SK-N-SH (cell line): ENCODE measurements around the gene SHANK2. TPM values are rescaled to one million over a fixed set of nuclear protein-coding genes. Genes with fewer than 3 reads are reported as not detected.

Experiments
- CTCF ChIA-PET: fragments of 300-600, 350-600 bp; formaldehyde crosslinking; extraction: SDS; loops from one replicate; lab custom pipeline; 2021; lab: Yijun Ruan, JAX
- POLR2A ChIA-PET: fragments of 350-600 bp; sonication (Branson Sonifier 250); formaldehyde crosslinking; extraction: SDS; loops from one replicate; lab custom pipeline; 2020; ENCODE audit warnings: antibody characterized with exemption, inconsistent platforms; lab: Yijun Ruan, JAX
- DNase-seq: peaks from one replicate; pipeline ENCODE4 v3.0.0; 2012
- H2AFZ ChIP-seq: fragments of 200-600 bp; sonication (generic); 2 replicates; pipeline ENCODE4 v1.8.1; 2016; ENCODE audit warnings: antibody characterized with exemption, mild to moderate bottlenecking, low read depth
- H3F3A ChIP-seq: fragments of 200-600 bp; sonication (generic); replicated peaks from 2 replicates; pipeline ENCODE3; 2016; ENCODE audit warnings: antibody characterized with exemption, mild to moderate bottlenecking; ENCODE audit not compliant: insufficient read depth
- H3K27ac ChIP-seq, 2 experiments: fragments of 200-500 bp in 1 of 2; fragments of 200-600 bp in 1 of 2; sonication (Bioruptor generic) in 1 of 2; sonication (generic), shearing (Covaris generic) in 1 of 2; 2 replicates each; pipeline versions ENCODE4 v1.5.1 to v1.6.1; 2014 to 2016; ENCODE audit warnings: low read depth in 2 of 2, inconsistent platforms in 1 of 2, low read length in 1 of 2, mild to moderate bottlenecking in 1 of 2, mixed read lengths in 1 of 2
- H3K27me3 ChIP-seq: fragments of 200-600 bp; sonication (generic), shearing (Covaris generic); 2 replicates; pipeline ENCODE4 v1.6.1; 2016; ENCODE audit warnings: mixed run types; ENCODE audit not compliant: insufficient read depth
- H3K36me3 ChIP-seq, 2 experiments: fragments of 200-500 bp in 1 of 2; fragments of 200-600 bp in 1 of 2; sonication (Bioruptor generic) in 1 of 2; sonication (generic) in 1 of 2; replicated peaks in 1 of 2; 2 replicates each; pipeline versions ENCODE3 to v1.5.1; 2014 to 2016; ENCODE audit warnings: low read length in 1 of 2, mild to moderate bottlenecking in 1 of 2; ENCODE audit not compliant: insufficient read depth in 2 of 2, control insufficient read depth in 1 of 2
- H3K4me1 ChIP-seq, 2 experiments: fragments of 200-500 bp in 1 of 2; fragments of 200-600 bp in 1 of 2; sonication (Bioruptor generic) in 1 of 2; sonication (generic), shearing (Covaris generic) in 1 of 2; 2 replicates each; pipeline versions ENCODE4 v1.5.1 to v1.6.1; 2014 to 2016; ENCODE audit warnings: low read depth in 1 of 2, low read length in 1 of 2, mixed run types in 1 of 2; ENCODE audit not compliant: insufficient read depth in 2 of 2, control insufficient read depth in 1 of 2
- H3K4me2 ChIP-seq: fragments of 200-600 bp; sonication (generic), shearing (Covaris generic); 2 replicates; pipeline ENCODE4 v1.6.1; 2017; ENCODE audit warnings: mixed run types
- H3K4me3 ChIP-seq, 2 experiments: fragments of 200-500 bp in 1 of 2; fragments of 200-600 bp in 1 of 2; sonication (Bioruptor generic) in 1 of 2; sonication (generic), shearing (Covaris generic) in 1 of 2; 2 replicates each; pipeline versions ENCODE4 v1.5.1 to v1.8.1; 2014 to 2016; ENCODE audit warnings: low read depth in 2 of 2, inconsistent platforms in 1 of 2, low read length in 1 of 2, mild to moderate bottlenecking in 1 of 2, mixed read lengths in 1 of 2, moderate library complexity in 1 of 2
- H3K79me2 ChIP-seq: fragments of 200-600 bp; sonication (generic); 2 replicates; pipeline ENCODE4 v1.8.1; 2017; ENCODE audit warnings: mild to moderate bottlenecking; ENCODE audit not compliant: insufficient read depth
- H3K9ac ChIP-seq: fragments of 200-600 bp; sonication (generic); 2 replicates; pipeline ENCODE4 v1.6.1; 2017; ENCODE audit warnings: mixed run types
- H3K9me2 ChIP-seq: fragments of 200-600 bp; sonication (generic); 2 replicates; pipeline ENCODE4 v1.6.1; 2017; ENCODE audit warnings: mixed run types
- H3K9me3 ChIP-seq: fragments of 200-600 bp; sonication (generic); 2 replicates; pipeline ENCODE4 v1.6.1; 2017; ENCODE audit warnings: mixed run types, mild to moderate bottlenecking, moderate library complexity
- H4K20me1 ChIP-seq: fragments of 200-600 bp; sonication (generic); 2 replicates; pipeline ENCODE4 v1.6.1; 2017; ENCODE audit warnings: mild to moderate bottlenecking, mixed run types; ENCODE audit not compliant: insufficient read depth
- CHD2 ChIP-seq: fragments of 150-350 bp; IDR thresholded peaks from 2 replicates; pipeline ENCODE4 v1.6.1; 2018; ENCODE audit warnings: low read length; ENCODE audit not compliant: partially characterized antibody
- ELF1 ChIP-seq: IDR thresholded peaks from 2 replicates; pipeline ENCODE4 v1.4.0; 2012
- EZH2phosphoT487 ChIP-seq: fragments of 200-600 bp; sonication (generic); IDR thresholded peaks from 2 replicates; pipeline ENCODE4 v1.6.1; 2017; ENCODE audit warnings: low read depth, mixed run types, mild to moderate bottlenecking, antibody characterized with exemption, moderate library complexity, borderline replicate concordance
- FOXJ3 ChIP-seq: sonication (generic); formaldehyde crosslinking; IDR thresholded peaks from 2 replicates; pipeline ENCODE4 v1.5.1; 2020; ENCODE audit warnings: mild to moderate bottlenecking, missing genetic modification reagents
- FOXM1 ChIP-seq: IDR thresholded peaks from 2 replicates; pipeline ENCODE4 v1.4.0; 2012; ENCODE audit warnings: low read depth, mild to moderate bottlenecking
- NFIC ChIP-seq: IDR thresholded peaks from 2 replicates; pipeline ENCODE4 v1.4.0; 2012; ENCODE audit warnings: borderline replicate concordance
- NRF1 ChIP-seq: IDR thresholded peaks from 2 replicates; pipeline ENCODE4 v1.6.1; 2012; ENCODE audit warnings: low read depth, mild to moderate bottlenecking, low read length
- POLR2AphosphoS5 ChIP-seq: IDR thresholded peaks from 2 replicates; pipeline ENCODE4 v1.6.1; 2012; ENCODE audit warnings: low read depth, low read length
- RCOR1 ChIP-seq: fragments of 150-350 bp; IDR thresholded peaks from 2 replicates; pipeline ENCODE4 v1.6.1; 2017; ENCODE audit warnings: antibody characterized with exemption, low read length
- RFX5 ChIP-seq: IDR thresholded peaks from 2 replicates; pipeline ENCODE4 v1.6.1; 2012; ENCODE audit warnings: mild to moderate bottlenecking, improper control_type of control experiment, low read length
- SIN3A ChIP-seq: IDR thresholded peaks from 2 replicates; pipeline ENCODE4 v1.6.1; 2012; ENCODE audit warnings: low read depth, mild to moderate bottlenecking, low read length, moderate library complexity, borderline replicate concordance
- TEAD4 ChIP-seq: IDR thresholded peaks from 2 replicates; pipeline ENCODE4 v1.4.0; 2012; ENCODE audit warnings: mild to moderate bottlenecking, borderline replicate concordance; ENCODE audit not compliant: insufficient read depth
- WGBS: methylation state at CpG from one replicate; pipeline ENCODE4 v1.1.6; 2017; ENCODE audit warnings: low lambda C conversion rate; 5-methylcytosine and 5-hydroxymethylcytosine counted together
- polyA plus RNA-seq, 3 experiments: library from polyadenylated mRNA; depleted of rRNA; stranded (reverse); fragments of >200 nt; gene quantifications; 2 replicates each; pipeline ENCODE4 v1.2.3, GENCODE V29; 2012
- TF ChIP-seq, protein P1 (sequence below): IDR thresholded peaks from 2 replicates; pipeline ENCODE4 v1.4.0; 2012; ENCODE audit warnings: low read depth
- TF ChIP-seq, protein P2 (sequence below): fragments of 200-600 bp; sonication (generic); IDR thresholded peaks from 2 replicates; pipeline ENCODE4 v1.6.1; 2017; ENCODE audit warnings: antibody characterized with exemption, mild to moderate bottlenecking, moderate library complexity
- TF ChIP-seq, protein P3 (sequence below): fragments of 150-350 bp; IDR thresholded peaks from 2 replicates; pipeline ENCODE4 v1.6.1; 2016; ENCODE audit warnings: mild to moderate bottlenecking, low read depth, low read length

The SHANK2 gene
- polyA plus RNA-seq, 1 of the 3 experiments (the other 2 are of a cell fraction), result under 0.01 TPM

GRCh38 chr11:71245601-71246391 is 6.6 kb downstream of the SHANK2 start:
- no peaks in the 10 kb centered on the region for H3K9me2 ChIP-seq
- no peak for TF ChIP-seq EZH2phosphoT487
- TF ChIP-seq NFIC, result no peak
- no peak for TF ChIP-seq FOXM1
- no peak for TF ChIP-seq ELF1
- no peak for TF ChIP-seq NRF1
- no peak for TF ChIP-seq RFX5
- TF ChIP-seq CHD2, result no peak
- TF ChIP-seq, protein P1, sequence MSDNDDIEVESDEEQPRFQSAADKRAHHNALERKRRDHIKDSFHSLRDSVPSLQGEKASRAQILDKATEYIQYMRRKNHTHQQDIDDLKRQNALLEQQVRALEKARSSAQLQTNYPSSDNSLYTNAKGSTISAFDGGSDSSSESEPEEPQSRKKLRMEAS, result no peak
- TF ChIP-seq FOXJ3 (CRISPR knock-in tag), result no peak
- no peak for TF ChIP-seq POLR2AphosphoS5
- TF ChIP-seq, protein P2, sequence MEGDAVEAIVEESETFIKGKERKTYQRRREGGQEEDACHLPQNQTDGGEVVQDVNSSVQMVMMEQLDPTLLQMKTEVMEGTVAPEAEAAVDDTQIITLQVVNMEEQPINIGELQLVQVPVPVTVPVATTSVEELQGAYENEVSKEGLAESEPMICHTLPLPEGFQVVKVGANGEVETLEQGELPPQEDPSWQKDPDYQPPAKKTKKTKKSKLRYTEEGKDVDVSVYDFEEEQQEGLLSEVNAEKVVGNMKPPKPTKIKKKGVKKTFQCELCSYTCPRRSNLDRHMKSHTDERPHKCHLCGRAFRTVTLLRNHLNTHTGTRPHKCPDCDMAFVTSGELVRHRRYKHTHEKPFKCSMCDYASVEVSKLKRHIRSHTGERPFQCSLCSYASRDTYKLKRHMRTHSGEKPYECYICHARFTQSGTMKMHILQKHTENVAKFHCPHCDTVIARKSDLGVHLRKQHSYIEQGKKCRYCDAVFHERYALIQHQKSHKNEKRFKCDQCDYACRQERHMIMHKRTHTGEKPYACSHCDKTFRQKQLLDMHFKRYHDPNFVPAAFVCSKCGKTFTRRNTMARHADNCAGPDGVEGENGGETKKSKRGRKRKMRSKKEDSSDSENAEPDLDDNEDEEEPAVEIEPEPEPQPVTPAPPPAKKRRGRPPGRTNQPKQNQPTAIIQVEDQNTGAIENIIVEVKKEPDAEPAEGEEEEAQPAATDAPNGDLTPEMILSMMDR, result no peak
- TF ChIP-seq TEAD4, result no peak
- no peak for TF ChIP-seq SIN3A
- TF ChIP-seq, protein P3, sequence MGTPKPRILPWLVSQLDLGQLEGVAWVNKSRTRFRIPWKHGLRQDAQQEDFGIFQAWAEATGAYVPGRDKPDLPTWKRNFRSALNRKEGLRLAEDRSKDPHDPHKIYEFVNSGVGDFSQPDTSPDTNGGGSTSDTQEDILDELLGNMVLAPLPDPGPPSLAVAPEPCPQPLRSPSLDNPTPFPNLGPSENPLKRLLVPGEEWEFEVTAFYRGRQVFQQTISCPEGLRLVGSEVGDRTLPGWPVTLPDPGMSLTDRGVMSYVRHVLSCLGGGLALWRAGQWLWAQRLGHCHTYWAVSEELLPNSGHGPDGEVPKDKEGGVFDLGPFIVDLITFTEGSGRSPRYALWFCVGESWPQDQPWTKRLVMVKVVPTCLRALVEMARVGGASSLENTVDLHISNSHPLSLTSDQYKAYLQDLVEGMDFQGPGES, result no peak
- no peak for TF ChIP-seq RCOR1
- no peak overlapping the region for H3K9ac ChIP-seq
- no peaks in the 10 kb centered on the region for H3K9me3 ChIP-seq
- no peak overlapping the region for H3K4me2 ChIP-seq
- H2AFZ ChIP-seq, result no peak overlapping the region
- no peak overlapping the region for H3K27ac ChIP-seq
- H4K20me1 ChIP-seq, result no peaks in the 10 kb centered on the region
- no peaks in the 10 kb centered on the region for H3K79me2 ChIP-seq
- CTCF ChIA-PET, result interaction anchor here (0.7 to 1.1 kb wide), 2 partner anchors 9 to 159 kb away, joined by 3 read pairs; no protein-coding TSS in a partner anchor
- no peaks in the 10 kb centered on the region for H3K27me3 ChIP-seq
- DNase-seq, result peak; percentile 7
- H3K36me3 ChIP-seq, result no peaks in the 10 kb centered on the region
- no peaks in the 10 kb centered on the region for H3K4me1 ChIP-seq
- H3K4me3 ChIP-seq, result no peak overlapping the region
- no peaks in the 10 kb centered on the region for H3F3A ChIP-seq
- 58% methylated on average over 16 of the region's 19 CpGs for WGBS
- POLR2A ChIA-PET, result no interaction called here
